HG02973 (cell line): ENCODE measurements around the gene MAP1LC3A.

Source experiments
- ATAC-seq: cut with Tn5 transposase; IDR thresholded peaks from one replicate; pipeline ENCODE4 v1.9.1; 2021; ENCODE audit warnings: moderate library complexity; ENCODE audit not compliant: unreplicated experiment

The MAP1LC3A gene

GRCh38 chr20:34528921-34529297 is 29.6 kb upstream of the MAP1LC3A start:
- no peak for ATAC-seq

- no peak for ATAC-seq
These were observed 28.8 kb upstream of the MAP1LC3A start for GRCh38 chr20:34529742-34530141.

DNA sequence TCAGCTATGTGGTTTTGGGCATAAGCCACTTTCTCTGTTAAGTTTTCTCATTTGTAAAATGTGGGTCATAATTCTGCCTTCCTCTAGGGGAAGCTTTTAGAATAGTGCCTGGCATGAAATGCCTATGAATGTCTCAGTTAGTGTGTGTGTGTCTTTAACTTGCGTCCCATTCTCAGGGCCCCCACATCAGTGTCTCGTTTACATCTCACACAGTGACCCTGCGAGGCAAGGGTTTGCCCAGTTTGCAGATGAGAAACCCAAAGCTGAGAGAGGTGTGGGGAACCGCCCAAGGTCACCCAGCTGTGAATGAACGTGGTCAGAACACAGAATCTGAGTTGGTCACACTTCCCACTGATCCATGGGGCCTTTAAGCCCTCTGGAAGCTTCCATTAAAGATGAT is 28.2 kb upstream of the MAP1LC3A start:
- ATAC-seq, result no peak

DNA sequence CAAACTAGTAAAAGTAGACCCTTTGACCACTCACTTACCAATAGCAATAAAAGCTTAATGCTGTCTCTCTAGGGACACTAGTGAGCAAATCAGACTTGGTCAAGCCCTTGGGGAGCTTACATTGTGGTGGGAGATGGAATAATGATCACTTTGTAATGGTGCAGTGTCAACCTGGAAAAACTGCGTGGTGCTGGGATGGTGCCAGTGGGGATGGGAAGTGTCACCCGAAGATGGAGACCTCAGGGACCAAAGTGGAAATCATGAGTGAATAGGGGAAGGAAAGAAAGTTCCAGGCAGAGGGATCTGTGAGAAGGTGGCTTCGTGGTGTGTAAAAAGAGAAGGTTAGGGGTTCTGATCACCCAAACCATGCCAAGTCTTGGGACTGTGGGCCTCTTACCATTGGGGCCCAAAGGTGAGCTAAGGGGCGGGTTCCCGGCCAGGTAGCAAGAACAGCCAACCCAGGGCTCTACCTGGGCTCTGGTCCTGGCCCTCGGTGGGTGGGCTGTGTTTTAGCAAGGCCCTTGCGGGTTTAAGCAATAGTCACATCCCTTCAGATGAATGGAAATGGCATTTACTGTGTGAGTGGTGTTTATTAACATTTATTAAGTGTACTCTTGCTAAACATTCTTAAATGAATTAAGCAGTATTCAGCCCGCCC is 26.8 kb upstream of the MAP1LC3A start:
- ATAC-seq, result no peak

GRCh38 chr20:34532320-34532719 is 26.2 kb upstream of the MAP1LC3A start:
- no peak for ATAC-seq

DNA sequence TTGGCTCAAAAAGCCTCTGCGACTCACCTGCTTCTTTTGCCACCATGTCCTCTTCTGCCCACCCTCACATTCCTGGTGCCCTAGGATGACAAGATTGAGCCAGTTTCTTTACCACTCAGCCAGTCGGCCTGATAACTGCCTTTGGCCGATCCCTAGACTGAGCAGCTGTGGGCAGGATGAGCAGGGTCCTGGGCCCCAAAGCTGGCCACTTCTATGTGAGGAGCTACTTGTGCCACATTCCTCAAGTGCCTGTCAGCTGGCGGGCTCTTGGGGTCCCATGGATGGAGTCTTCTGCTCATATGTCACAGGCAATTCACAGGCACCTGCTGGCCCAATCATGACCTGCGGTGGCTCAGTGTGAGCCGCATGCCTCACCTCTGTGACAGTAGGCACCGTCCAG is 25.8 kb upstream of the MAP1LC3A start:
- ATAC-seq, result no peak

DNA sequence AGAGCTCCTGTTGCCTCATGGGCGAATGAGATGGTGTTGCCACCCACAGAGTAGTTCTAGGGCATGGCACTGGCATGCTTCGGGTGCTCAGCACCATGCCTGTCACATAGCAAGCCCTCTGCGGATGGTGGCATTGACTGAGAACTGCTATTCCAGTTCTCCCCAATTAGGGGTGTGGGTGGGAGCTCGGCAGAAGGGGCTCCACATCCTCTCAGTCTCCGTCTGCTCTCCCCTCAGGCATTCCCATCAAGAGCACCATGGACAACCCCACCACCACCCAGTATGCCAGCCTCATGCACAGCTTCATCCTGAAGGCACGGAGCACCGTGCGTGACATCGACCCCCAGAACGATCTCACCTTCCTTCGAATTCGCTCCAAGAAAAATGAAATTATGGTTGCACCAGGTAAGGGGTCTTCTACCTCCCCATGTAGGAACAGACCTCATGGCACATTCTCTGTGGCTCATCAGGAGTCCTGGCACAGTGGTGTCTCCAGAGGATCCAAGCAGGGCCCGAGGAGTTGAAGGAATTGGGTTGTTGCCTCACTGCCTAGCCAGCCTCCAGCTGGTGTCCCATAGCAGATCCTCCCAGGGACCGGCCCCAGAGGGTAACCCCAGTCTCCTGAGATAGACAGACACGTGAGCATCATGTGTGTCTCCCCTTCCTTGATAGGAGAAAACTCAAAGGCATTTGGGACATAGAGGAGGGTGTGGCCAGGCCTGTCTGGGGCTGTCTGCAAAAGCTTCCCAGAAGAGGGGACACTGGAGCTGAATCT is 23.9 kb upstream of the MAP1LC3A start:
- no peak for ATAC-seq

DNA sequence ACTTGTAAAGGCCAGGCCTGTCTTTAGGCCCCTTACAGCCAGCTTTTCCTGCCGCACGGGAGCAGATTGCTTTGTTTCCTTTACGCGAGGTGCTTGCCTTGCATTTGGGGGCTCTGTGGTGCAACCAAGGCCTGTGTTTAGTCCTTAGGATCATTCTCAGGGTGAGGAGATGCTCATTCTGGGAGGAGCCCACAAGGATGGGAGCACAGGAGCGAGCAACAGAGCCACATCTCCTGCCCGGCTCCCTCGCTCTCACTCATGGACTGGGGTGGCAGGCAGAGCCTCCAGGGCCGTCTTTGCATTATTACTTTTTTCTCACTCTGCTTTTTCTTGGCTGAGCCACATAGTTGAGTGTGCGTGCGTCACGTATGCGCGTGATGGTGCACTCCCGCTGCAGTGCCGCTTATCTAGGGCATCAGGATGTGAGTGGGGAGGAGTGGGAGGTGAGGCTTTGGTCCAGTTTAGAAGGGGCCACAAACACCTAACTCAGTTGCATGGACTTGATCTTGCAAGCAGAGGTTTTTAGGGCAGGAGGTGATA is 23.1 kb upstream of the MAP1LC3A start:
- no peak for ATAC-seq

- ATAC-seq, result no peak
These were observed 22.7 kb upstream of the MAP1LC3A start for GRCh38 chr20:34535857-34536256.

- ATAC-seq, result no peak
These were observed 21.6 kb upstream of the MAP1LC3A start for GRCh38 chr20:34536798-34537394.

DNA sequence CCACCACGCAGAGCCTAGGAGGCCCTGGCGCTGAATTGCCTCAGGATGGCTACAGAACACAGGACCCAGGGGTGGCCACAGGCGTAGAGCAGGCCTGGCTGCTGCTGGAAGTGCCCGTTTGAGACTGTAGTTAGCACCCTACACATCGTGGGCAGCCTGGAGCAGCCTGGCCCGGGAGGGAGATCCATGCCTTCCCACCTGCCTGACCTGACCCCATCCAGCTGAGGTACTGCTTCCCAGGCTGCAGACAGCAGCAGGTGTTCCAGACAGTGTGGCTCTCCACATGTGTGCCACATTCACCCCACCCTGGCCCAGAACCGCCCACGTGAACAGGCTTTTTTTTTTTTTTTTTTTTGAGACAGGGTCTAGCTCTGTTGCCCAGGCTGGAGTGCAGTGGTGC is 20.9 kb upstream of the MAP1LC3A start:
- ATAC-seq, result no peak

GRCh38 chr20:34538671-34539123 is 19.8 kb upstream of the MAP1LC3A start:
- ATAC-seq, result no peak

DNA sequence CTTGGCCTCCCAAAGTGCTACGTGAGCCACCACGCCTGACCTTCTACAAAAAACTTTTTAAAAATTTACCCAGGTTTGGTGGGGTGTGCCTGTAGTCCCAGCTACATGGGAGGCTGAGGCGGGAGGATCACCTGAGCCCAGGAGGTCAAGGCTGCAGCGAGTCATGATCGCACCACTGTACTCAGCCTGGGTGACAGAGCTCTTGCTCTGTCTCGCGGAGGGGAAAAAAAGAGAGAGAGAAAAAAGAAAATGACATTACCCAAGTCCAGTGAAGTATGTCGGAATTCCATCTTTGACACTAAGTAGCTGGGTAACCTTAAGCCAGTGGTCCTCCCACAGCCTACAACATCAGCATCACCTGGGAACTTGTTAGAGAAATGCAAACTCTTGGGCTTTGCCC is 18.8 kb upstream of the MAP1LC3A start:
- ATAC-seq, result no peak

- ATAC-seq, result no peak
These were observed 17.8 kb upstream of the MAP1LC3A start for GRCh38 chr20:34540596-34541263.

- no peak for ATAC-seq
These were observed 17.1 kb upstream of the MAP1LC3A start for GRCh38 chr20:34541264-34541901.

GRCh38 chr20:34541917-34542316 is 16.6 kb upstream of the MAP1LC3A start:
- ATAC-seq, result no peak

DNA sequence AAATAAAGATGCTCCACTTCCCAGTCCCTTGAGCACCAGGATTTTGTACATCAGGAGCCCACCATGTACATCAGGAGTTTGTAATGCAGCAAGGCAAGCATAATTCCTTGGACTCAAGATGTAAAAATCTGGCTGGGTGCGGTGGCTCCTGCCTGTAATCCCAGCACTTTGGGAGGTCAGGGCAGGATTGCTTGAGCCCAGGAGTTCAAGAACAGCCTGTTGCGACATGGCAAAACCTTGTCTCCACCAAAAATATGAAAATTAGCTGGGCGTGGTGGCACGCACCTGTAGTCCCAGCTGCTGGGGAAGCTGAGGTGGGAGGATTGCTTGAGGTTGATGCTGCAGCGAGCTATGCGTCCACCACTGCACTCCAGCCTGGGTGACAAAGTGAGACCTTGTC is 16.1 kb upstream of the MAP1LC3A start:
- no peak for ATAC-seq

- no peak for ATAC-seq
These were observed 15.0 kb upstream of the MAP1LC3A start for GRCh38 chr20:34543463-34544056.

- no peak for ATAC-seq
These were observed 14.3 kb upstream of the MAP1LC3A start for GRCh38 chr20:34544109-34544796.

DNA sequence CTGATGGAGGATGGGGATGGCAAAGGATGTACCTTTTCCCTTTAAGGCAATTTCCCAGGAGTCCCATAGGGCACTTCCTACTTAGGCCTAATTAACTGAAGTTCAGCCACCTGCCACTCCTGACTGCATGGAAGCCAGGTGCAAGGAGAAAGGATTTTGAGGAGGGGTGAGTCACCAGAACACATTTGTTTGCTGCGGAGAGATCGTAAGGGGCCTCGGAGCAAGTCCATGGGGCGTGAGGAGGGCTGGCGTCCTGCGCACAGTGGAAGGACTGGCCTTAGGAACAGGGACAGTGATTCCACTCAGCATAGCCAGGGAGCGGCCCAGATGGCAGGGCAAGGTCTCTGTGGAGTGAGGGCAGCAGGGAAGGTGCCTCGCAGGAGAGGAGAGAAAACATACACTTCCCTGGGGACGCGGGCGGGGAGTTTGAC is 11.8 kb upstream of the MAP1LC3A start:
- no peak for ATAC-seq
